Kidney (tissue), 14 donors: ENCODE measurements around the gene MYOD1. TPM values are rescaled to one million over a fixed set of nuclear protein-coding genes. Genes with fewer than 3 reads are reported as not detected.

Source experiments
- DNase-seq, 5 donors: peaks; one replicate each; pipeline ENCODE4 v3.0.0-alpha.2; 2013 to 2020
- FAIRE-seq: peaks from 2 replicates; lab custom pipeline; 2012; peaks lifted over from hg19 to GRCh38; lab: Jason Lieb, UNC
- H3K27ac ChIP-seq, 2 donors: one replicate each; pipeline ENCODE4 v1.7.0; 2013; ENCODE audit warnings: low read depth in 2 of 2, low read length in 2 of 2, inconsistent platforms in 1 of 2
- H3K27me3 ChIP-seq: one replicate; pipeline ENCODE4 v1.7.1; 2013; ENCODE audit warnings: low read length, inconsistent platforms; ENCODE audit not compliant: control insufficient read depth, insufficient read depth
- H3K36me3 ChIP-seq, 3 donors: one replicate each; pipeline versions ENCODE4 v1.7.0 to v1.7.1; 2013; ENCODE audit warnings: low read length in 3 of 3, control low read depth in 1 of 3, inconsistent platforms in 1 of 3; ENCODE audit not compliant: insufficient read depth in 3 of 3, control insufficient read depth in 2 of 3
- H3K4me1 ChIP-seq, 3 donors: one replicate each; pipeline versions ENCODE4 v1.7.0 to v1.7.1; 2013; ENCODE audit warnings: low read length in 3 of 3, inconsistent platforms in 1 of 3, low read depth in 1 of 3; ENCODE audit not compliant: control insufficient read depth in 2 of 3, insufficient read depth in 2 of 3
- H3K4me3 ChIP-seq, 3 donors: one replicate each; pipeline versions ENCODE4 v1.7.0 to v1.8.1; 2013; ENCODE audit warnings: low read length in 3 of 3, control low read depth in 1 of 3, inconsistent platforms in 1 of 3
- H3K9ac ChIP-seq, 3 donors: one replicate each; pipeline versions ENCODE4 v1.7.0 to v1.7.1; 2013; ENCODE audit warnings: low read length in 3 of 3, control low read depth in 1 of 3, inconsistent platforms in 1 of 3
- H3K9me3 ChIP-seq, 3 donors: one replicate each; pipeline versions ENCODE4 v1.7.0 to v1.7.1; 2013; ENCODE audit warnings: low read length in 3 of 3, control low read depth in 1 of 3, inconsistent platforms in 1 of 3; ENCODE audit not compliant: control insufficient read depth in 2 of 3, insufficient read depth in 1 of 3
- CTCF ChIP-seq: IDR thresholded peaks from 3 replicates; pipeline ENCODE4 v1.5.1; 2012; ENCODE audit warnings: mild to moderate bottlenecking, moderate library complexity, borderline replicate concordance; ENCODE audit not compliant: insufficient read depth; ENCODE audit errors: extremely low read depth
- intact Hi-C: fragments of 100-400 bp; cut with DNase I; formaldehyde crosslinking; loops from one replicate; pipeline ENCODE4 v1.11.1; 2022
- polyA plus RNA-seq: library from polyadenylated mRNA; stranded (reverse); fragments of 350-450 nt; fragmentation: Illumina TruSeq; extraction: RNeasy Lipid Tissue Mini Kit (QIAGEN cat#74804); gene quantifications from one replicate; pipeline ENCODE4 v1.2.3, GENCODE V29; 2014; ENCODE audit warnings: low read depth, low replicate concordance; ENCODE audit not compliant: insufficient read depth
- total RNA-seq: library from RNA; stranded (reverse); fragmentation: NEBNext Ultra II Directional; extraction: Animal tissue kit (Norgen Biotek cat#: 25700); gene quantifications from one replicate; pipeline ENCODE4 v1.2.1, GENCODE V29; 2021
- donor health status: control.
- donor health status: control.
- donor health status: control.
- donor health status: control.
- donor health status: control.
- donor health status: DM: yes; HTN: yes; CAD: no.
- donor health status: Normal renal cell carcinoma (clear cell type).

MYOD1 gene
- total and polyA plus RNA-seq, 2 donors from 2014 or later: not detected

- Histone ChIP-seq H3K4me1 (no peaks in the 10 kb centered on the region), H3K4me3 (no peak overlapping the region), H3K9me3 (no peaks in the 10 kb centered on the region), H3K9ac (no peak overlapping the region), H3K27me3 (peaks cover 16% of the 10 kb centered on the region), H3K36me3 (no peaks in the 10 kb centered on the region), H3K27ac (no peak overlapping the region)
- intact Hi-C loops: no loop called here
- no peak for TF ChIP-seq CTCF
- FAIRE-seq: no peak
- DNase-seq: no peak
These were observed 19.9 kb upstream of the MYOD1 start for GRCh38 chr11:17699147-17700114.

GRCh38 chr11:17700991-17701390 lies 18.4 kb upstream of the MYOD1 start:
- DNase-seq (no peak), FAIRE-seq (no peak)
- H3K27me3 ChIP-seq: peaks cover 6% of the 10 kb centered on the region
- TF ChIP-seq CTCF: no peak
- intact Hi-C loops: no loop called here
- H3K9ac ChIP-seq: no peak overlapping the region
- H3K27ac ChIP-seq: no peak overlapping the region
- no peaks in the 10 kb centered on the region for H3K36me3 ChIP-seq
- H3K9me3 ChIP-seq: no peaks in the 10 kb centered on the region
- H3K4me1 ChIP-seq: no peaks in the 10 kb centered on the region
- no peak overlapping the region for H3K4me3 ChIP-seq

GRCh38 chr11:17702876-17703275 lies 16.5 kb upstream of the MYOD1 start:
- DNase-seq (no peak), FAIRE-seq (no peak)
- H3K36me3 ChIP-seq: no peaks in the 10 kb centered on the region
- no peaks in the 10 kb centered on the region for H3K4me1 ChIP-seq
- intact Hi-C loops: no loop called here
- H3K27me3 ChIP-seq: no peaks in the 10 kb centered on the region
- H3K9ac ChIP-seq: no peak overlapping the region
- H3K27ac ChIP-seq: no peak overlapping the region
- H3K4me3 ChIP-seq: no peak overlapping the region
- TF ChIP-seq CTCF: no peak
- no peaks in the 10 kb centered on the region for H3K9me3 ChIP-seq
